WTC11 (cell line): Measurements from ENCODE around the gene HDAC7. TPM values are rescaled to one million over a fixed set of nuclear protein-coding genes. Genes with fewer than 3 reads are reported as not detected.

ENCODE experiments used
- ATAC-seq: fragments of 200-7000 bp; cut with Tn5 transposase; 2 replicates; pipeline ENCODE4 v1.10.0; 2021; ENCODE audit warnings: mild to moderate bottlenecking, moderate library complexity
- CTCF ChIA-PET: fragments of 300-600 bp; sonication (Branson Sonifier 250); formaldehyde crosslinking; loops from one replicate; lab custom pipeline; 2021; ENCODE audit warnings: antibody characterized with exemption; lab: Charles Lee
- POLR2A ChIA-PET: fragments of 350-600 bp; sonication (Branson Sonifier 250); formaldehyde crosslinking; loops from one replicate; lab custom pipeline; 2021; ENCODE audit warnings: antibody characterized with exemption; lab: Charles Lee
- DNase-seq: peaks from one replicate; pipeline ENCODE4 v3.0.0; 2021; ENCODE audit warnings: low spot score
- H3K27ac Mint-ChIP-seq: 2 replicates; pipeline ENCODE4 v1.8.0; 2021; ENCODE audit warnings: mixed read lengths
- H3K27me3 Mint-ChIP-seq: 2 replicates; pipeline ENCODE4 v1.8.0; 2021; ENCODE audit warnings: low read depth, mild to moderate bottlenecking, moderate library complexity, mixed read lengths
- H3K36me3 Mint-ChIP-seq: 2 replicates; pipeline ENCODE4 v1.8.0; 2021; ENCODE audit warnings: mixed read lengths
- H3K4me1 Mint-ChIP-seq: 2 replicates; pipeline ENCODE4 v1.8.0; 2022; ENCODE audit warnings: mixed read lengths
- H3K4me3 Mint-ChIP-seq: 2 replicates; pipeline ENCODE4 v1.8.0; 2021; ENCODE audit warnings: mild to moderate bottlenecking, moderate library complexity, mixed read lengths
- H3K9me3 Mint-ChIP-seq: 2 replicates; pipeline ENCODE4 v1.8.0; 2021; ENCODE audit warnings: mixed read lengths
- CBFB ChIP-seq: sonication (generic); formaldehyde crosslinking; IDR thresholded peaks from 2 replicates; pipeline ENCODE4 v1.8.1; 2022; ENCODE audit warnings: mild to moderate bottlenecking, low read depth, missing genetic modification reagents
- ELF4 ChIP-seq: sonication (generic); formaldehyde crosslinking; IDR thresholded peaks from 2 replicates; pipeline ENCODE4 v1.8.1; 2022; ENCODE audit warnings: low read depth, mild to moderate bottlenecking, moderate library complexity, missing genetic modification reagents
- ESRRA ChIP-seq: sonication (generic); formaldehyde crosslinking; IDR thresholded peaks from 2 replicates; pipeline ENCODE4 v1.8.1; 2022; ENCODE audit warnings: mild to moderate bottlenecking, missing genetic modification reagents, borderline replicate concordance
- ETV6 ChIP-seq: sonication (generic); formaldehyde crosslinking; IDR thresholded peaks from 2 replicates; pipeline ENCODE4 v1.8.1; 2022; ENCODE audit warnings: mild to moderate bottlenecking, missing genetic modification reagents
- FOXJ3 ChIP-seq: sonication (generic); formaldehyde crosslinking; IDR thresholded peaks from 2 replicates; pipeline ENCODE4 v1.9.0; 2021; ENCODE audit warnings: missing genetic modification reagents, mild to moderate bottlenecking, borderline replicate concordance
- FOXP1 ChIP-seq: sonication (generic); formaldehyde crosslinking; IDR thresholded peaks from 2 replicates; pipeline ENCODE4 v1.8.0; 2022; ENCODE audit warnings: missing genetic modification reagents, mild to moderate bottlenecking, moderate library complexity, borderline replicate concordance
- GABPB1 ChIP-seq: sonication (generic); formaldehyde crosslinking; IDR thresholded peaks from 2 replicates; pipeline ENCODE4 v1.8.1; 2023; ENCODE audit warnings: mild to moderate bottlenecking, missing genetic modification reagents
- IRF2 ChIP-seq: sonication (generic); formaldehyde crosslinking; IDR thresholded peaks from 2 replicates; pipeline ENCODE4 v1.8.0; 2022; ENCODE audit warnings: low read depth, missing genetic modification reagents, borderline replicate concordance
- NFE2L1 ChIP-seq: sonication (generic); formaldehyde crosslinking; IDR thresholded peaks from 2 replicates; pipeline ENCODE4 v1.8.1; 2023; ENCODE audit warnings: missing genetic modification reagents
- PRRX2 ChIP-seq: fragments of 250-450 bp; sonication (Bioruptor Pico); IDR thresholded peaks from 2 replicates; pipeline ENCODE4 v1.8.0; 2021; ENCODE audit warnings: mild to moderate bottlenecking
- SOX15 ChIP-seq: fragments of 250-450 bp; sonication (Bioruptor Pico); IDR thresholded peaks from 2 replicates; pipeline ENCODE4 v1.9.0; 2021; ENCODE audit warnings: mild to moderate bottlenecking
- TEAD1 ChIP-seq: sonication (generic); formaldehyde crosslinking; IDR thresholded peaks from 2 replicates; pipeline ENCODE4 v1.8.0; 2022; ENCODE audit warnings: mild to moderate bottlenecking, missing genetic modification reagents
- TEAD4 ChIP-seq: sonication (generic); formaldehyde crosslinking; IDR thresholded peaks from 2 replicates; pipeline ENCODE4 v1.8.0; 2022; ENCODE audit warnings: mild to moderate bottlenecking, missing genetic modification reagents
- ZNF138 ChIP-seq: sonication (generic); formaldehyde crosslinking; conservative IDR thresholded peaks from 2 replicates; pipeline ENCODE4 v1.8.1; 2022; ENCODE audit warnings: mild to moderate bottlenecking, moderate library complexity, missing genetic modification reagents
- ZNF396 ChIP-seq: fragments of 250-450 bp; sonication (Bioruptor Pico); IDR thresholded peaks from 2 replicates; pipeline ENCODE4 v1.8.0; 2021; ENCODE audit warnings: mild to moderate bottlenecking, moderate library complexity, borderline replicate concordance
- total RNA-seq: library from RNA; stranded (reverse); gene quantifications from 3 replicates; pipeline ENCODE4 v1.2.3, GENCODE V29; 2021
- TF ChIP-seq, protein P1 (sequence below): fragments of 200-600 bp; IDR thresholded peaks from 2 replicates; pipeline ENCODE4 v1.8.0; 2022; ENCODE audit warnings: antibody characterized with exemption
- TF ChIP-seq, protein P2 (sequence below): sonication (generic); formaldehyde crosslinking; IDR thresholded peaks from 2 replicates; pipeline ENCODE4 v1.8.0; 2022; ENCODE audit warnings: mild to moderate bottlenecking, missing genetic modification reagents
- TF ChIP-seq, protein P3 (sequence below): fragments of 250-450 bp; sonication (Bioruptor Pico); IDR thresholded peaks from 2 replicates; pipeline ENCODE4 v1.9.0; 2021; ENCODE audit warnings: moderate library complexity, mild to moderate bottlenecking, inconsistent platforms, borderline replicate concordance
- TF ChIP-seq, protein P4 (sequence below): fragments of 250-450 bp; sonication (Bioruptor Pico); IDR thresholded peaks from 2 replicates; pipeline ENCODE4 v1.9.0; 2021; ENCODE audit warnings: mild to moderate bottlenecking
- TF ChIP-seq, protein P5 (sequence below): sonication (generic); formaldehyde crosslinking; IDR thresholded peaks from 2 replicates; pipeline ENCODE4 v1.8.1; 2022; ENCODE audit warnings: mild to moderate bottlenecking, missing genetic modification reagents, moderate library complexity, borderline replicate concordance

The HDAC7 gene
- total RNA-seq, 1 experiment from 2014 or later: 111 TPM

DNA sequence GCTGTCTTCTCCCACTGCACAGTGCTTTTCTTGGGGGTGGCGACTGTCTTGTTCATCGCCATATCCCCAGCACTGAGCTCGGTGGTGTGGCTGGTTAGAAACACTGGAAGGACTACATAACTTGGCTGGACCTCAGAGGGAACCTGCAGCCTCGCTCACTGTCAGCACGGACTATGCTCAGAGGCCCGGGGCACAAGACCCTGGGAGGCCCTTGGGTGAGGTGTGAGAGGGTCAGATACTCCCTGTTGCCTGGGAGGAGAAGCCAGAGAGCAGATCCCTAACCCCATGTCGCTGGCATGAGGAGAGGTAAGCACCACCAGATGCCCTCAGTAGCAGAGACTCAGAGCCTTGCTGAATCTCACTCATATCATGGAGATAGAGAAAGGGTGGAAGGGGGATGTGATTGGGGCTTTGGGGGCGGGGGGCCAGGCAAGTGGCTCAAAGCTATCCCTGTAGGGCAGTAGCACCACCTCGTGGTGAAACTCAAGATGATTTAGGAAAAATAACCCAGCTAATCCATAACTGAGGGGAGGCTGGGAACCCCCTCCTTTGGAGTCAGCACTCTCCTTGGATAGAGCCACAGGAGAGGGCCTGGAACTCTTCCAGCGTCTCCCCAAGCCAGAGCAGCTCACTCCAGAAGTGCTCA lies 18.7 kb upstream of the HDAC7 start:
- no peaks in the 10 kb centered on the region for H3K36me3 Mint-ChIP-seq
- no peaks in the 10 kb centered on the region for H3K27me3 Mint-ChIP-seq
- peaks cover 25% of the 10 kb centered on the region for H3K4me1 Mint-ChIP-seq
- ATAC-seq (peak; percentile 69), DNase-seq (no peak)
- no peak for TF ChIP-seq ELF4 (CRISPR knock-in tag)
- no peak for TF ChIP-seq TEAD4
- TF ChIP-seq, protein P1, sequence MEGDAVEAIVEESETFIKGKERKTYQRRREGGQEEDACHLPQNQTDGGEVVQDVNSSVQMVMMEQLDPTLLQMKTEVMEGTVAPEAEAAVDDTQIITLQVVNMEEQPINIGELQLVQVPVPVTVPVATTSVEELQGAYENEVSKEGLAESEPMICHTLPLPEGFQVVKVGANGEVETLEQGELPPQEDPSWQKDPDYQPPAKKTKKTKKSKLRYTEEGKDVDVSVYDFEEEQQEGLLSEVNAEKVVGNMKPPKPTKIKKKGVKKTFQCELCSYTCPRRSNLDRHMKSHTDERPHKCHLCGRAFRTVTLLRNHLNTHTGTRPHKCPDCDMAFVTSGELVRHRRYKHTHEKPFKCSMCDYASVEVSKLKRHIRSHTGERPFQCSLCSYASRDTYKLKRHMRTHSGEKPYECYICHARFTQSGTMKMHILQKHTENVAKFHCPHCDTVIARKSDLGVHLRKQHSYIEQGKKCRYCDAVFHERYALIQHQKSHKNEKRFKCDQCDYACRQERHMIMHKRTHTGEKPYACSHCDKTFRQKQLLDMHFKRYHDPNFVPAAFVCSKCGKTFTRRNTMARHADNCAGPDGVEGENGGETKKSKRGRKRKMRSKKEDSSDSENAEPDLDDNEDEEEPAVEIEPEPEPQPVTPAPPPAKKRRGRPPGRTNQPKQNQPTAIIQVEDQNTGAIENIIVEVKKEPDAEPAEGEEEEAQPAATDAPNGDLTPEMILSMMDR: peak; percentile 62
- CTCF ChIA-PET: interaction anchor here (0.6 to 12.4 kb wide), 61 partner anchors 9 to 374 kb away, joined by 3 to 408 read pairs (median 5); partner anchors contain the start of genes ASB8, CCDC184, HDAC7 and PFKM
- POLR2A ChIA-PET: interaction anchor here (0.5 to 2.2 kb wide), 5 partner anchors 12 to 898 kb away, joined by 4 to 6 read pairs (median 5); no protein-coding TSS in a partner anchor
- H3K4me3 Mint-ChIP-seq: no peak overlapping the region
- no peak overlapping the region for H3K27ac Mint-ChIP-seq
- no peaks in the 10 kb centered on the region for H3K9me3 Mint-ChIP-seq

DNA sequence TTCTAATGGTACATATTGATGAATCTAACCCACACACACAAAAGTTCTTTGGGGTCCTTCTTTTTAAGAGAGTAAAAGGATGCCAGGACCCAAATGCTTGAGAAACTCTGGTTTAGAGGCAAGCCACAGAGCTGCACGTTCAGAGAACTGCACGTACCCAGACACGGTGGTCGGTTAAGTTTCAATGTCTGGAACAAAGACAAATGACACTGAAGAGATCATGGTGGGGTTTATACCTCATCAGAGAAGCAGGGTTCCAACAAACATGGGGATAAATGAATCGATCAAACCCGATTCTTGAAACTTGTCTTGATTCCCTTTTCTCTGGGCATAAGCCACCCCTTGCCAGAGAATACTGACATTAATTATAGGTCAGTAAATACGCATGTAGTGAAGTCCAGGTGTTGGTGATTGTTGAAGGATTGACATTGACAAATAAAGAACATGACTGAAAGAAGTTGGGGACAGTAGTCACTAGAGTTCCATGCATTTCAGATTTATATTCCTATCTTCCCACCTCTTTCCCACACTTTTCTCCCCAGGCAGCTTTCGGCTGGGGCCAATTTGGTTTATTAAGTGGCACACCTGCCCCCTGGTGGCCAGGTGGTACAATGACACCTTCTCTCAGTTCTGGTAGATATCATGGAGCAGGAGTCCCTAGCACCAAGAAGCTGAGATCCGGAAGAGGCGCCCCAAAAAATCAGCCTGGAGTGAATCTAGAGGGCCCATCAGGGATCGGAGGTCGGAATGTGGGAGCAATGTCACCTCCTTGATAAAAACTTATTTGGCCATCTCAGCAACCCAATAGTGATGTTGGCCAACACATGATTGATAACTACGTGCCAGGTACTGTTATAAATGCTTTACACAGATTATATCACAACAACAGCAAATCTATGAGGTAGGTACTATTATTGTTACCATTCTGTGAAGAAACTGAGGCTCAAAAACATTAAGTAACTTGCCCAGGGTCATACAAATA lies 17.8 kb upstream of the HDAC7 start:
- no peak overlapping the region for H3K4me3 Mint-ChIP-seq
- no peaks in the 10 kb centered on the region for H3K9me3 Mint-ChIP-seq
- DNase-seq: peak; percentile 75
- H3K36me3 Mint-ChIP-seq: no peaks in the 10 kb centered on the region
- peaks cover 19% of the 10 kb centered on the region for H3K4me1 Mint-ChIP-seq
- no peak overlapping the region for H3K27ac Mint-ChIP-seq
- ATAC-seq: peak; percentile 61
- ChIA-PET CTCF (interaction anchor here (0.5 to 12.4 kb wide), 51 partner anchors 10 to 1440 kb away, joined by 3 to 408 read pairs (median 8); partner anchors contain the start of genes ASB8, CCDC184, HDAC7 and RAPGEF3), POLR2A (interaction anchor here (0.9 to 2.2 kb wide), 4 partner anchors 17 to 65 kb away, joined by 4 to 6 read pairs (median 5); no protein-coding TSS in a partner anchor)
- H3K27me3 Mint-ChIP-seq: no peaks in the 10 kb centered on the region
- TF ChIP-seq ESRRA (CRISPR knock-in tag): no peak
- no peak for TF ChIP-seq ZNF138 (CRISPR knock-in tag)
- TF ChIP-seq ZNF396 (CRISPR knock-in tag): no peak
- no peak for TF ChIP-seq CBFB
- TF ChIP-seq IRF2 (CRISPR knock-in tag): no peak
- no peak for TF ChIP-seq SOX15 (CRISPR knock-in tag)
- no peak for TF ChIP-seq GABPB1 (CRISPR knock-in tag)
- no peak for TF ChIP-seq FOXJ3 (CRISPR knock-in tag)
- TF ChIP-seq, protein P1: peak; percentile 96
- TF ChIP-seq, protein P2, sequence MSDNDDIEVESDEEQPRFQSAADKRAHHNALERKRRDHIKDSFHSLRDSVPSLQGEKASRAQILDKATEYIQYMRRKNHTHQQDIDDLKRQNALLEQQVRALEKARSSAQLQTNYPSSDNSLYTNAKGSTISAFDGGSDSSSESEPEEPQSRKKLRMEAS (CRISPR knock-in tag): peak; percentile 21; the same call in 1 of the 2 replicates

DNA sequence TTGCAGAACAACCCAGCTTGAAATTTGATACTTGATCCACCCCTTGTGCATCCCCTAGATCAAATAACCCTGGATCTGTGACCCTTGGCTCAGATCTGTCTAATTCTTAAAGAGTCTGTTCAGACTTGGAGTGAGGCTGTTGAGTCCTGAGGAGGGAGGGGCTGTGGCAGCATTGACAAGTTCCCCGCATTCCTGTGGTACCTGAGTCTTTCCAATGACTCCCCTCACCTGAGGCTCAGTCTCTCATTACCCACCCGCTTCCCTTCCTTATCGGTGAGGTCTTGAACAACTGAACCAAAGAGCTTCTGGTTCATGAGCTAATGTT lies 16.1 kb upstream of the HDAC7 start:
- Mint-ChIP-seq H3K36me3 (no peaks in the 10 kb centered on the region), H3K27ac (peak overlapping the region; percentile 9; the same call in 1 of the 2 replicates), H3K27me3 (no peaks in the 10 kb centered on the region), H3K4me1 (peaks cover 19% of the 10 kb centered on the region), H3K9me3 (no peaks in the 10 kb centered on the region), H3K4me3 (no peak overlapping the region)
- POLR2A ChIA-PET: interaction anchor here (1.3 to 1.5 kb wide), 2 partner anchors 15 to 17 kb away, joined by 3 to 4 read pairs; no protein-coding TSS in a partner anchor
- CTCF ChIA-PET: interaction anchor here (0.6 to 12.4 kb wide), 13 partner anchors 8 to 120 kb away, joined by 3 to 408 read pairs (median 9); partner anchors contain the start of genes HDAC7 and VDR
- no peak for DNase-seq
- no peak; the same call in 1 of the 2 replicates for ATAC-seq
- TF ChIP-seq FOXP1 (CRISPR knock-in tag): no peak
- TF ChIP-seq PRRX2 (CRISPR knock-in tag): no peak
- TF ChIP-seq NFE2L1 (CRISPR knock-in tag): no peak
- no peak for TF ChIP-seq TEAD1 (CRISPR knock-in tag)
- TF ChIP-seq, protein P3, sequence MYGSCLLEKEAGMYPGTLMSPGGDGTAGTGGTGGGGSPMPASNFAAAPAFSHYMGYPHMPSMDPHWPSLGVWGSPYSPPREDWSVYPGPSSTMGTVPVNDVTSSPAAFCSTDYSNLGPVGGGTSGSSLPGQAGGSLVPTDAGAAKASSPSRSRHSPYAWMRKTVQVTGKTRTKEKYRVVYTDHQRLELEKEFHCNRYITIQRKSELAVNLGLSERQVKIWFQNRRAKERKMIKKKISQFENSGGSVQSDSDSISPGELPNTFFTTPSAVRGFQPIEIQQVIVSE (CRISPR knock-in tag): no peak
- TF ChIP-seq SOX15 (CRISPR knock-in tag): no peak
- no peak for TF ChIP-seq ETV6 (CRISPR knock-in tag)
- TF ChIP-seq, protein P4, sequence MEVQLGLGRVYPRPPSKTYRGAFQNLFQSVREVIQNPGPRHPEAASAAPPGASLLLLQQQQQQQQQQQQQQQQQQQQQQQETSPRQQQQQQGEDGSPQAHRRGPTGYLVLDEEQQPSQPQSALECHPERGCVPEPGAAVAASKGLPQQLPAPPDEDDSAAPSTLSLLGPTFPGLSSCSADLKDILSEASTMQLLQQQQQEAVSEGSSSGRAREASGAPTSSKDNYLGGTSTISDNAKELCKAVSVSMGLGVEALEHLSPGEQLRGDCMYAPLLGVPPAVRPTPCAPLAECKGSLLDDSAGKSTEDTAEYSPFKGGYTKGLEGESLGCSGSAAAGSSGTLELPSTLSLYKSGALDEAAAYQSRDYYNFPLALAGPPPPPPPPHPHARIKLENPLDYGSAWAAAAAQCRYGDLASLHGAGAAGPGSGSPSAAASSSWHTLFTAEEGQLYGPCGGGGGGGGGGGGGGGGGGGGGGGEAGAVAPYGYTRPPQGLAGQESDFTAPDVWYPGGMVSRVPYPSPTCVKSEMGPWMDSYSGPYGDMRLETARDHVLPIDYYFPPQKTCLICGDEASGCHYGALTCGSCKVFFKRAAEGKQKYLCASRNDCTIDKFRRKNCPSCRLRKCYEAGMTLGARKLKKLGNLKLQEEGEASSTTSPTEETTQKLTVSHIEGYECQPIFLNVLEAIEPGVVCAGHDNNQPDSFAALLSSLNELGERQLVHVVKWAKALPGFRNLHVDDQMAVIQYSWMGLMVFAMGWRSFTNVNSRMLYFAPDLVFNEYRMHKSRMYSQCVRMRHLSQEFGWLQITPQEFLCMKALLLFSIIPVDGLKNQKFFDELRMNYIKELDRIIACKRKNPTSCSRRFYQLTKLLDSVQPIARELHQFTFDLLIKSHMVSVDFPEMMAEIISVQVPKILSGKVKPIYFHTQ: no peak
- TF ChIP-seq, protein P5, sequence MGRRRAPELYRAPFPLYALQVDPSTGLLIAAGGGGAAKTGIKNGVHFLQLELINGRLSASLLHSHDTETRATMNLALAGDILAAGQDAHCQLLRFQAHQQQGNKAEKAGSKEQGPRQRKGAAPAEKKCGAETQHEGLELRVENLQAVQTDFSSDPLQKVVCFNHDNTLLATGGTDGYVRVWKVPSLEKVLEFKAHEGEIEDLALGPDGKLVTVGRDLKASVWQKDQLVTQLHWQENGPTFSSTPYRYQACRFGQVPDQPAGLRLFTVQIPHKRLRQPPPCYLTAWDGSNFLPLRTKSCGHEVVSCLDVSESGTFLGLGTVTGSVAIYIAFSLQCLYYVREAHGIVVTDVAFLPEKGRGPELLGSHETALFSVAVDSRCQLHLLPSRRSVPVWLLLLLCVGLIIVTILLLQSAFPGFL (CRISPR knock-in tag): no peak
- no peak for TF ChIP-seq GABPB1 (CRISPR knock-in tag)
